GM18858 (cell line): ENCODE measurements around the gene ZDHHC16.

Source experiments
- ATAC-seq: cut with Tn5 transposase; IDR thresholded peaks from one replicate; pipeline ENCODE4 v1.9.1; 2021; ENCODE audit not compliant: unreplicated experiment

ZDHHC16 gene

GRCh38 chr10:97506199-97506991, 60.4 kb downstream of the ZDHHC16 start:
- no peak for ATAC-seq
